Calu3 (cell line): ENCODE measurements around the gene GBX1. TPM values are rescaled to one million over a fixed set of nuclear protein-coding genes. Genes with fewer than 3 reads are reported as not detected.

Source experiments
- BruUV-seq: library from RNA; stranded (reverse); fragments of 400-500 nt; replicated peaks from 2 replicates; lab custom pipeline; 2021; lab: Mats Ljungman, UMichigan
- CTCF ChIA-PET: fragments of 300-600 bp; sonication (Branson Sonifier 250); formaldehyde crosslinking; loops from one replicate; lab custom pipeline; 2022; ENCODE audit warnings: antibody characterized with exemption; lab: Charles Lee
- DNase-seq: peaks from one replicate; pipeline ENCODE4 v3.0.0; 2022
- H3K27ac Mint-ChIP-seq: one replicate; pipeline ENCODE4 v1.8.0; 2022; ENCODE audit warnings: mixed read lengths; ENCODE audit not compliant: unreplicated experiment
- H3K27me3 Mint-ChIP-seq: one replicate; pipeline ENCODE4 v1.8.0; 2022; ENCODE audit warnings: mixed read lengths; ENCODE audit not compliant: unreplicated experiment
- H3K36me3 Mint-ChIP-seq: one replicate; pipeline ENCODE4 v1.8.0; 2022; ENCODE audit warnings: mild to moderate bottlenecking, moderate library complexity, mixed read lengths; ENCODE audit not compliant: insufficient read depth, unreplicated experiment
- H3K4me1 Mint-ChIP-seq: one replicate; pipeline ENCODE4 v1.8.0; 2022; ENCODE audit warnings: mild to moderate bottlenecking, low read depth, mixed read lengths; ENCODE audit not compliant: unreplicated experiment
- H3K4me3 Mint-ChIP-seq: one replicate; pipeline ENCODE4 v1.8.0; 2022; ENCODE audit warnings: mild to moderate bottlenecking, low read depth, moderate library complexity, mixed read lengths; ENCODE audit not compliant: unreplicated experiment
- H3K9me3 Mint-ChIP-seq: one replicate; pipeline ENCODE4 v1.8.0; 2022; ENCODE audit warnings: low read depth, mixed read lengths; ENCODE audit not compliant: unreplicated experiment
- CTCF ChIP-seq: fragments of 200-600 bp; IDR thresholded peaks from one replicate; pipeline ENCODE4 v1.8.0; 2022; ENCODE audit warnings: antibody characterized with exemption; ENCODE audit not compliant: unreplicated experiment
- intact Hi-C: fragments of 100-400 bp; cut with micrococcal nuclease; formaldehyde crosslinking; loops from one replicate; pipeline ENCODE4 v1.10.0; 2022; ENCODE audit not compliant: unreplicated experiment
- total RNA-seq: library from RNA; stranded (reverse); gene quantifications from 2 replicates; pipeline ENCODE4 v1.2.3, GENCODE V29; 2022

GBX1 gene
- total RNA-seq, 1 experiment from 2014 or later = not detected

GRCh38 chr7:151175047-151175792, 7.7 kb upstream of the GBX1 start:
- Mint-ChIP-seq H3K27ac (no peak overlapping the region), H3K4me3 (no peak overlapping the region), H3K36me3 (no peaks in the 10 kb centered on the region), H3K9me3 (no peaks in the 10 kb centered on the region), H3K27me3 (peaks cover 99% of the 10 kb centered on the region), H3K4me1 (no peaks in the 10 kb centered on the region)
- DNase-seq = no peak
- intact Hi-C loops = no loop called here
- BruUV-seq = no TSS peak
- TF ChIP-seq CTCF = no peak
- CTCF ChIA-PET = no interaction called here

- Mint-ChIP-seq H3K27me3 (peaks cover 99% of the 10 kb centered on the region), H3K36me3 (no peaks in the 10 kb centered on the region), H3K27ac (no peak overlapping the region), H3K9me3 (no peaks in the 10 kb centered on the region), H3K4me3 (no peak overlapping the region), H3K4me1 (no peaks in the 10 kb centered on the region)
- CTCF ChIA-PET = no interaction called here
- no peak for DNase-seq
- BruUV-seq = no TSS peak
- TF ChIP-seq CTCF = no peak
- intact Hi-C loops = no loop called here
Observed at GRCh38 chr7:151174246-151175046, 7.0 kb upstream of the GBX1 start.

GRCh38 chr7:151173386-151174245, 6.1 kb upstream of the GBX1 start:
- no peaks in the 10 kb centered on the region for H3K36me3 Mint-ChIP-seq
- peaks cover 4% of the 10 kb centered on the region for H3K4me1 Mint-ChIP-seq
- no peak overlapping the region for H3K4me3 Mint-ChIP-seq
- no peak for TF ChIP-seq CTCF
- no TSS peak for BruUV-seq
- peaks cover 99% of the 10 kb centered on the region for H3K27me3 Mint-ChIP-seq
- CTCF ChIA-PET = no interaction called here
- no peak overlapping the region for H3K27ac Mint-ChIP-seq
- no peak for DNase-seq
- intact Hi-C loops = loop anchor here (2.0 kb wide), 1 partner anchor 395 kb away; no protein-coding TSS in a partner anchor
- H3K9me3 Mint-ChIP-seq = no peaks in the 10 kb centered on the region
